Measurements from ENCODE around the gene HES2.

GRCh38 chr1:6459850-6460265, 40.1 kb upstream of the HES2 start:
- TF ChIP-seq POLR2A (IDR thresholded peaks at IDR 0.05) (no peak), EP300 (IDR thresholded peaks at IDR 0.05) (no peak), CTCF (IDR thresholded peaks at IDR 0.05) (no peak)
